HepG2 (cell line): ENCODE data around the gene CNR2. TPM values are rescaled to one million over a fixed set of nuclear protein-coding genes. Genes with fewer than 3 reads are reported as not detected.

Experiments used
- ADNP ChIP-seq: sonication (generic); formaldehyde crosslinking; IDR thresholded peaks from 2 replicates; pipeline ENCODE4 v1.4.0; 2020; ENCODE audit warnings: missing genetic modification reagents
- ARHGAP35 ChIP-seq: sonication (generic); formaldehyde crosslinking; IDR thresholded peaks from 2 replicates; pipeline ENCODE4 v1.9.0; 2022; ENCODE audit warnings: mild to moderate bottlenecking, inconsistent platforms, moderate library complexity, missing genetic modification reagents, borderline replicate concordance
- CSRNP1 ChIP-seq: sonication (generic); formaldehyde crosslinking; IDR thresholded peaks from 2 replicates; pipeline ENCODE4 v1.8.1; 2023; ENCODE audit warnings: mild to moderate bottlenecking, missing genetic modification reagents
- DPF2 ChIP-seq: sonication (generic); formaldehyde crosslinking; IDR thresholded peaks from 2 replicates; pipeline ENCODE4 v1.4.0; 2020; ENCODE audit warnings: mild to moderate bottlenecking, low read depth, missing genetic modification reagents, borderline replicate concordance
- HNRNPLL ChIP-seq: fragments of 200-400 bp; formaldehyde crosslinking; IDR thresholded peaks from 2 replicates; pipeline ENCODE4 v1.6.1; 2017; ENCODE audit warnings: mild to moderate bottlenecking, low read depth, low read length; ENCODE audit not compliant: poor library complexity, severe bottlenecking
- PPARG ChIP-seq: conservative IDR thresholded peaks from 2 replicates; pipeline ENCODE4 v1.6.1; 2016; ENCODE audit warnings: missing biosample characterization, missing genetic modification reagents
- RBM39 ChIP-seq: fragments of 200-400 bp; formaldehyde crosslinking; IDR thresholded peaks from one replicate; pipeline ENCODE4 v1.6.1; 2018; ENCODE audit warnings: antibody characterized with exemption, mild to moderate bottlenecking, low read depth, low read length; ENCODE audit not compliant: poor library complexity, severe bottlenecking
- RFXAP ChIP-seq: sonication (generic); formaldehyde crosslinking; IDR thresholded peaks from 2 replicates; pipeline ENCODE4 v1.4.0; 2020; ENCODE audit warnings: missing genetic modification reagents, borderline replicate concordance
- SIN3B ChIP-seq: fragments of 150-350 bp; IDR thresholded peaks from 2 replicates; pipeline ENCODE4 v1.6.1; 2014; ENCODE audit warnings: low read length
- SUZ12 ChIP-seq: fragments of 150-350 bp; IDR thresholded peaks from 2 replicates; pipeline ENCODE4 v1.6.1; 2014; ENCODE audit warnings: low read depth, low read length
- ZBTB49 ChIP-seq: sonication (generic); formaldehyde crosslinking; IDR thresholded peaks from 2 replicates; pipeline ENCODE4 v1.4.0; 2020; ENCODE audit warnings: missing genetic modification reagents, borderline replicate concordance
- ZNF574 ChIP-seq: sonication (generic); formaldehyde crosslinking; IDR thresholded peaks from 2 replicates; pipeline ENCODE4 v1.4.0; 2020; ENCODE audit warnings: missing genetic modification reagents
- polyA plus RNA-seq, 8 experiments: library from polyadenylated mRNA; depleted of rRNA in 3 of 8; stranded (reverse) in 7 of 8; unstranded in 1 of 8; fragments of >200 nt; fragmentation: Illumina TruSeq in 4 of 8; extraction: Trizol in 4 of 8; gene quantifications; 2 replicates each; pipeline versions ENCODE4 v1.2.1 to v1.2.3, GENCODE V29; 2011 to 2016; ENCODE audit warnings: low read depth in 4 of 8, missing spikeins in 1 of 8, mixed read lengths in 1 of 8; ENCODE audit not compliant: insufficient read depth in 1 of 8
- total RNA-seq, 5 experiments: library from RNA; depleted of rRNA; stranded (reverse); fragments of >200 nt; fragmentation: Illumina TruSeq; extraction: Trizol; gene quantifications; 2 replicates each; pipeline ENCODE4 v1.2.3, GENCODE V29; 2016; ENCODE audit warnings: low read depth in 1 of 5
- TF ChIP-seq, protein P1 (sequence below): IDR thresholded peaks from 2 replicates; pipeline ENCODE4 v1.6.1; 2018; ENCODE audit warnings: missing genetic modification reagents
- TF ChIP-seq, protein P2 (sequence below): sonication (generic); formaldehyde crosslinking; conservative IDR thresholded peaks from 2 replicates; pipeline ENCODE4 v1.4.0; 2020; ENCODE audit warnings: missing genetic modification reagents

The CNR2 gene
- total and polyA plus RNA-seq, 2 of the 13 experiments (the other 11 are each of a cell fraction or from before 2014, with no cell fraction given) = not detected

DNA sequence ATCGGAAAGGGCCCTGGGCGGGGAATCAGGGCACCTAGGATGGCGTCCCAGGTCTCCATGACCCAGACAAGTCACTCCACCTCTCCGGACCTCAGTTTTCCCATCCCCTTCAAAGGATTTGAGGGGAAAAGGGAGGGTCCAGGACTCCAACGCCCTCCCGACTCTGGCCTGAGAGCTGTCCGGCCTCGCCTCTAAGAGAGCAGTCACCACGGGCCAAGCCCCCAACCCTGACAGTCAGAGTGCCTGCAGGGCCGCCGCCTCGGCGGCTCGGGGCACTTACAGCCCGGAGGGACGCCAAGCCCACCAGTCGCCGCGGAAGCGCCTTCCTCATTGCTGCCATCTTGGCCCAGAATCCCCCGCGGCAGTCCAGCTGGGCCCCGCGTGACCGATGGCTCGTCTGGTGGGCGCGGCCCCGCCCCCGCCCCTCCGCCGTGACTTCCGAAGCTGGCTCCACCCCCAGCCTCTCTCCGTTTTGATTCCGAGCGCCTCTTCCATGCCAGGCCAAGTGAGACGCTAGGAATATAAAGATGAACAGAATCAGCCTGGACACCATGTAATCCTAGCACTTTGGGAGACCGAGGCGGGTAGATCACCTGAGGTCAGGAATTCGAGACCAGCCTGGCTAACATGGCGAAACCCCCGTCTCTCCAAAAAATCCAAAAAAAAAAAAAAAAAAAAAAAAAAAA is 87.9 kb downstream of the CNR2 start, which contains the start of gene HMGCL (continued):
- TF ChIP-seq SIN3B (peak; percentile 87), RFXAP (peak; percentile 90), ZBTB49 (CRISPR knock-in tag) (no peak), SUZ12 (peak; percentile 46; the same call in 1 of the 2 replicates), RBM39 (peak; percentile 80), ZNF574 (CRISPR knock-in tag) (peak; percentile 84), CSRNP1 (0 out of 2 replicates have a peak, but pooled peaks have one; percentile 21), HNRNPLL (peak; percentile 38), DPF2 (CRISPR knock-in tag) (no peak), ADNP (CRISPR knock-in tag) (no peak), PPARG (CRISPR knock-in tag) (0 out of 2 replicates have a peak, but pooled peaks have one; percentile 34), ARHGAP35 (CRISPR knock-in tag) (0 out of 2 replicates have a peak, but pooled peaks have one; percentile 60)
- TF ChIP-seq, protein P1, sequence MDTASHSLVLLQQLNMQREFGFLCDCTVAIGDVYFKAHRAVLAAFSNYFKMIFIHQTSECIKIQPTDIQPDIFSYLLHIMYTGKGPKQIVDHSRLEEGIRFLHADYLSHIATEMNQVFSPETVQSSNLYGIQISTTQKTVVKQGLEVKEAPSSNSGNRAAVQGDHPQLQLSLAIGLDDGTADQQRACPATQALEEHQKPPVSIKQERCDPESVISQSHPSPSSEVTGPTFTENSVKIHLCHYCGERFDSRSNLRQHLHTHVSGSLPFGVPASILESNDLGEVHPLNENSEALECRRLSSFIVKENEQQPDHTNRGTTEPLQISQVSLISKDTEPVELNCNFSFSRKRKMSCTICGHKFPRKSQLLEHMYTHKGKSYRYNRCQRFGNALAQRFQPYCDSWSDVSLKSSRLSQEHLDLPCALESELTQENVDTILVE = no peak
- TF ChIP-seq, protein P2, sequence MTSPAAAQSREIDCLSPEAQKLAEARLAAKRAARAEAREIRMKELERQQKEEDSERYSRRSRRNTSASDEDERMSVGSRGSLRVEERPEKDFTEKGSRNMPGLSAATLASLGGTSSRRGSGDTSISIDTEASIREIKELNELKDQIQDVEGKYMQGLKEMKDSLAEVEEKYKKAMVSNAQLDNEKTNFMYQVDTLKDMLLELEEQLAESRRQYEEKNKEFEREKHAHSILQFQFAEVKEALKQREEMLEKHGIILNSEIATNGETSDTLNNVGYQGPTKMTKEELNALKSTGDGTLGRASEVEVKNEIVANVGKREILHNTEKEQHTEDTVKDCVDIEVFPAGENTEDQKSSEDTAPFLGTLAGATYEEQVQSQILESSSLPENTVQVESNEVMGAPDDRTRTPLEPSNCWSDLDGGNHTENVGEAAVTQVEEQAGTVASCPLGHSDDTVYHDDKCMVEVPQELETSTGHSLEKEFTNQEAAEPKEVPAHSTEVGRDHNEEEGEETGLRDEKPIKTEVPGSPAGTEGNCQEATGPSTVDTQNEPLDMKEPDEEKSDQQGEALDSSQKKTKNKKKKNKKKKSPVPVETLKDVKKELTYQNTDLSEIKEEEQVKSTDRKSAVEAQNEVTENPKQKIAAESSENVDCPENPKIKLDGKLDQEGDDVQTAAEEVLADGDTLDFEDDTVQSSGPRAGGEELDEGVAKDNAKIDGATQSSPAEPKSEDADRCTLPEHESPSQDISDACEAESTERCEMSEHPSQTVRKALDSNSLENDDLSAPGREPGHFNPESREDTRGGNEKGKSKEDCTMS (CRISPR knock-in tag) = no peak
